SHP77 treated with DMSO at 0.1 percent for 48 hours (cell line): ENCODE data around the gene CHAMP1.
A peak's percentile ranks its signal among the peaks of the same experiment; 100 is the strongest.
"Not testable (repeated sequence)": the region's sequence is repeated elsewhere in the genome, so short reads cannot be mapped to it uniquely, and the experiment has no call there.

Experiments used
- DNase-seq: peaks from one replicate; lab custom pipeline; 2025; lab: John Stamatoyannopoulos, UW

Gene CHAMP1

DNA sequence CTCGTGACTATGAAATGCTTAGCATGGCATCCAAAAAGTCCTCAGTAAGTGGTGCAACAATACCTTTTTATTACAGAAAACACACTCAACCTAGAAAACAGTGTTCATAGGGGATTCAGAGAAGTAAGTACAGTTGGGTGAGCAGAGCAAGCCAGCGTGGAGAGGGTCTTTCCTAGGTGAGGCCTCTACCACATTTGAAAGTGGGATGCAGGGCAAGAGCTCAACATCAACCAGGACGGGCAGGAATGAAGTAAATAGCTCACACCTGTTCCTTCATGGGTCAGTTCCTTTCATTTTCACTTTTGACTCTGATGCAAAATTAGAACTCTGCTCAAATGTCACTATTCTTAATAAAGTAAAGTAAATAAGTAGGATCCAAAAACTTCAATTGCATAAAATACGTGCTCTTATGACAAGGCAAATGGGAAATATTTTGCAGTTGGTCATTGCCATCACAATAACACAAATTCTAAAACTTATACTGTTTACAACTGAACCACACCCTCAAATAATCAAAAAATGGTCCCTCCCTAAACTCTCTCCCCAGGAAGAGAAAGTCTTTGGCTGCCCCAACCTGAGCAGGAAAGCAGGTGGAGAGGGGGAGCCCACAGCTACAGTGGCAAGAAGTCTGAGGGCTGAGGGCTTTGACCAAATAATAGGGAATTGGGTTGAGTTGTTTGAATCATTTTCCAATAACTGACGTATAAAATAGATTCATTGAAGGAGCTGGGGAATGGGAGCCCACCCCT is 20.2 kb downstream of the CHAMP1 start:
- DNase-seq = no peak

DNA sequence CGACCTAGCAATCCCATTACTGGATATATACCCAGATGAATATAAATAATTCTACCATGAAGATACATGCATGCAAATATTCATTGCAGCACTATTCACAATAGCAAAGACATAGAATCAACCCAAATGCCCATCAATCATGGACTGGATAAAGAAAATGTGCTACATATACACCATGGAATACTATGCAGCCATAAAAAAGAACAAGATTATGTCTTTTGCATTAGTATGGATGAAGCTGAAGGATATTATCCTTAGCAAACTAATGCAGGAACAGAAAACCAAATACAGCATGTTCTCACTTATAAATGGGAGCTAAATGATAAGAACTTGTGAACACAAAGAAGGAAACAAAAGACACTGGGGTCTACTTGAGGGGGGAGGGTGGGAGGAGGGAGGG is 22.2 kb downstream of the CHAMP1 start:
- not testable (repeated sequence) for DNase-seq

DNA sequence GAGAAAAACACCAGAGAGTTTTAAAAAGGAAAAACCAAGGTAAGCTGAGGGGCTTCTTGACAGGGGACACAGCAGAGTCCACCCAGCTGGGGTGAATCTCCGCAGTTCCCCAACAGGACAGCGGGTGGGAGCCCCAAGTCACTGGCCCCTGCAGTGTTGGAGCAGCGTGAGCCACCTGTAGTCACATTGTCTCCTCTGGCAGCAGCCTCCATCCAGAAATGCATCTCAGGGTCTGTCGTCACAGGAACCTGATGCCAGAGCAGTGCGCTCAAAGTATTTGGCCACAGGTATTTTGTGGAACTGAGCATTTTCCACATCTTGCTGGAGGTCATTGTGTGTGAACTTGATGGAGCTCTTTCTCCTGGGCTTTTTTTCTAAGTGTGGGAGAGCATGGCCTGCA is 24.7 kb downstream of the CHAMP1 start:
- DNase-seq = no peak

DNA sequence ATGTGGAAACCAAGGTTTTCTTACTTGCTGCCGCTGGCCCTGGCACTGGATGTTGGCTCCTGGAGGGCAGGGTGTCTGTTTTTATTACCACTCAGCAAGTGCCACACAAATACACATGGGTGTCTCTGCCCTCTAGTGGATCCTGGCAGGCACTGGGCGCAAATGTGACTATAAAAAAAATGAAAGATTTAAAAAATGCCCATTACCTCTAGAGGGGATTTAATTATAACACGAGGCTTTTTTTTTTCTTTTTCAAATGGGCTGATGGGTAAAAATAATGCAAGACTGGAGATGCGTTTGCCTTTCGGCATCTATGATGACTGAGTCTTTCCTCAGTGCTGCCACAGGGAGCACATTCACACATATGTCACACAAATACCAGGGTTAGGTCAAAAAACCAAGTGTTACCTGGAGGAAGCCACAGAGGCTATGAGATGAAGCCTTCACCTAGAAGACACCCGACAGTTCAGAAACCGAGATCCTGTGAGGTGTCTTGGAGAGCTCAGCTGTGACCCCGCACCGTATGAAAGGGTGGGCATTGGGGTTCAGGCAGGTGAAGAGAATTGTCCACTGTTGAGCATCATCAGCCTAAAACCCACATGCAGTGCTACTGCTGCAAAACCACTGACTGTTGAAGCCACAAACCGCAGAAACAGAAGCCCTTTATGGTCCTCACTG is 25.7 kb downstream of the CHAMP1 start:
- DNase-seq = peak; percentile 82

DNA sequence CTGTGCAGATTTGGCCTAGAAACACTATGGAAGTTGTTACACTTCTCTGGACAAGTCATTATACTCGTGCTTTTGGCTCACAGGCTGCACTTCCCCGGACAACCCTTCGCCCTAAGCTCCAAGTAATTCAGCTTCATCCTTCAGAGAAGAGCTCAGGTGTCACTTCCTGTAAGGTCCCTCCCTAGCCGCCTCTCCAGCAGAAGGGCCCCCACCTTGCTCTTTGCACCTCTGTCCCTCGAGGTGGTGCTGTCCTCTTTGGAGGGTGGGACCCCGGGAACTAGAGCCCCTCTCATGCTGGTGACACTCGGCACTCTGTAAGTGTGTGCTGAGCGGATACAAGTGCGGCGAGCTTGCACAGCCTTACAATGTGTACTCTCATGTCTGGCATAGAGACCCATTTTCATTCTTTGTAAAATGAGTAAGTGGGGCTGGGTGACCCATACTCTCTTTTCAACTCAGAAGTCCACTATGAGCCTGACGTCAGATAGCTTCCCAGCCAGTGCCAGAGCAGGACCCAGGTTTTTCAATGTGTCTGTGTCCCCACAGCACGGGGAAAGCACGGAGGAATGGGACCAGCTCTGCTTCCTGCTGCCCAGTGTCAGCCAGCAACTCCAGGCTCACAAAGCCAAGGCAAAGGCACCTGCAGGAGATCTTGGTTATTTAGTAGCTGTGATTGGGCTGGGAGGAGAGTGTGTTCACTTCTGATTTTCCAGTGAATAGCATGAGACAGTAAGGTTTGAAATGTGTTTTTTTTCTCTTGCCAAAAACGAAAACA is 26.9 kb downstream of the CHAMP1 start:
- DNase-seq = peak; percentile 42

DNA sequence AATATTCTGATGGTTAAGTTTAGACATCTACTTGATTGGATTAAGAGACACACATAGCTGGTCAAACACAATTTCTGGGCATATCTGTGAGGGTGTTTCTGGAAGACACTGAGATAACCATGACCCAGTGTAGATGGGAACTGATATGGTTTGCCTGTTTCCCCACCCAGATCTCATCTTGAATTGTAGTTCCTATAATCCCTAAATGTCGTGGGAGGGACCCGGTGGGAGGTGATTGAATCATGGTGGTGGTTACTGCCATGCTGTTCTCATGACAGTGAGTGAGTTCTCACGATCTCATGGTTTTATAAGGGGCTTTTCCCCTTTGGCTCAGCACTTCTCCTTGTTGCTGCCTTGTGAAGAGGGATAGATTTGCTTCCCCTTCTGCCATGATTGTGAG is 33.0 kb downstream of the CHAMP1 start:
- DNase-seq = not testable (repeated sequence)

DNA sequence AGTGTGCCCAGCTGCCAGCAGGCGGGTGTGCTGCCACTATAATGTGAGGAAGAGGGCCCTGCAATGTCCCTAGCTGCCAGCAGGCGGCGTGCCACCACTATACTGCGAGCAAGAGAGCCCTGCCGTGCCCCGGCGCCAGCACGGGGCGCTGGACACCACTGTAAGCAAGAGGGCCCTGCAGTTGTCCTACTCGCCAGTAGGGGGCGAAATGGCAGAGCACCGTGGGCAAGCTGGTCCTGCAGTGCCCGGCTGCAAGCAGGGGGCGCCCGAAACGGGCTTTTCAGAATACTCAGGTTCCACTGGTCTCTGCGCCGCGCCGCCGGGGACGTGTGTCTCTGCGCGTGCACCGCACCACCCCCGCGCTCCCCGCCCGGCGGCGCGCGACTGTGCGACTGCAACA is 38.5 kb downstream of the CHAMP1 start:
- peak; percentile 59 for DNase-seq

DNA sequence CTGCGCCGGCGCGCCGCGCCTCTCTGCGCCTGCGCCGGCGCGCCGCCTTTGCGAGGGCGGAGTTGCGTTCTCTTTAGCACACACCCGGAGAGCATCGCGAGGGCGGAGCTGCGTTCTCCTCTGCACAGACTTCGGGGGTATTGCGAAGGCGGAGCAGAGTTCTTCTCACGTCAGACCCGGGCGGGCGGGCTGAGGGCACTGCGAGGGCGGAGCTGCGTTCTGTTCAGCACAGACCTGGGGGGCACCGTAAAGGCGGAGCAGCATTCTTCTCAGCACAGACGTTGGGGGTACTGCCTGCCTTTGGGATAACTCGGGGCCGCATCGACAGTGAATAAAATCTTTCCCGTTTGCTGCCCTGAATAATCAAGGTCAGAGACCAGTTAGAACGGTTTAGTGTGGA is 39.1 kb downstream of the CHAMP1 start:
- DNase-seq = not testable (repeated sequence)
